ENCODE results near the gene SRSF9. TPM values are rescaled to one million over a fixed set of nuclear protein-coding genes. Genes with fewer than 3 reads are reported as not detected.

Gene SRSF9
- total RNA-seq, 3 donors from 2014 or later (not counting 1 experiment from before 2014, with no cell fraction given), result 175 to 191 (median 179) TPM

- ATAC-seq (no peak), DNase-seq (no peak)
- no peak overlapping the region for H3K4me3 ChIP-seq (ENCODE audit: low read length)
- peak overlapping the region; percentile 93 for H3K27ac ChIP-seq (ENCODE audit: low read length)
- H3K4me3 Mint-ChIP-seq, result peak overlapping the region; percentile 94
- intact Hi-C loops (cut with micrococcal nuclease), result no loop called here
- peak overlapping the region; percentile 90 to 99 for H3K27ac Mint-ChIP-seq
- peaks cover 65 to 69% of the 10 kb centered on the region in 2 donors for H3K4me1 Mint-ChIP-seq
- H3K9me3 Mint-ChIP-seq, result no peaks in the 10 kb centered on the region
- TF ChIP-seq CTCF (IDR thresholded peaks at IDR 0.05), result no peak
- H3K36me3 ChIP-seq (ENCODE audit: control insufficient read depth, insufficient read depth, low read length), result peaks cover 3% of the 10 kb centered on the region
- no peaks in the 10 kb centered on the region for H3K36me3 Mint-ChIP-seq
- H3K9me3 ChIP-seq (ENCODE audit: control insufficient read depth, insufficient read depth, low read length), result no peaks in the 10 kb centered on the region
- H3K4me1 ChIP-seq (ENCODE audit: control insufficient read depth, insufficient read depth, low read length), result peaks cover 70% of the 10 kb centered on the region
- WGBS (ENCODE audit: insufficient coverage), result 73% methylated on average over 1 of the region's 1 CpG
- H3K27me3 ChIP-seq (ENCODE audit: control insufficient read depth, insufficient read depth, low read length), result no peaks in the 10 kb centered on the region
- no peaks in the 10 kb centered on the region for H3K27me3 Mint-ChIP-seq (ENCODE audit: low read depth in 2 of 2)
Measured at GRCh38 chr12:120479458-120479857, 9.9 kb upstream of the SRSF9 start.

GRCh38 chr12:120475643-120476042 is 6.1 kb upstream of the SRSF9 start:
- no peak for ATAC-seq

GRCh38 chr12:120474616-120474960 is 5.0 kb upstream of the SRSF9 start:
- Histone ChIP-seq H3K27ac (ENCODE audit: low read length) (no peak overlapping the region), H3K27me3 (ENCODE audit: control insufficient read depth, insufficient read depth, low read length) (no peaks in the 10 kb centered on the region), H3K36me3 (ENCODE audit: control insufficient read depth, insufficient read depth, low read length) (no peaks in the 10 kb centered on the region), H3K4me1 (ENCODE audit: control insufficient read depth, insufficient read depth, low read length) (peaks cover 55% of the 10 kb centered on the region), H3K4me3 (ENCODE audit: low read length) (no peak overlapping the region), H3K9me3 (ENCODE audit: control insufficient read depth, insufficient read depth, low read length) (no peaks in the 10 kb centered on the region)
- WGBS (ENCODE audit: insufficient coverage), result 40% methylated on average over 2 of the region's 2 CpGs
- intact Hi-C loops (cut with micrococcal nuclease), result no loop called here
- Mint-ChIP-seq H3K4me3 (no peak overlapping the region), H3K27ac (peak overlapping the region; percentile 40 to 47), H3K4me1 (peaks cover 61% of the 10 kb centered on the region in 2 donors), H3K9me3 (no peaks in the 10 kb centered on the region), H3K27me3 (ENCODE audit: low read depth in 2 of 2) (no peaks in the 10 kb centered on the region), H3K36me3 (no peaks in the 10 kb centered on the region)
- no peak for TF ChIP-seq CTCF (IDR thresholded peaks at IDR 0.05)
- ATAC-seq (no peak), DNase-seq (no peak)

More at GRCh38 chr12:120475643-120476042, 6.1 kb upstream of the SRSF9 start:
- H3K27me3 ChIP-seq (ENCODE audit: control insufficient read depth, insufficient read depth, low read length), result no peaks in the 10 kb centered on the region
- H3K4me3 ChIP-seq (ENCODE audit: low read length), result no peak overlapping the region
- no peak for DNase-seq
- H3K4me1 Mint-ChIP-seq, result peaks cover 61 to 64% of the 10 kb centered on the region in 2 donors
- no peaks in the 10 kb centered on the region for H3K36me3 ChIP-seq (ENCODE audit: control insufficient read depth, insufficient read depth, low read length)
- WGBS (ENCODE audit: insufficient coverage), result 100% methylated on average over 1 of the region's 1 CpG
- H3K36me3 Mint-ChIP-seq, result no peaks in the 10 kb centered on the region
- intact Hi-C loops (cut with micrococcal nuclease), result no loop called here
- TF ChIP-seq CTCF (IDR thresholded peaks at IDR 0.05), result no peak
- no peak overlapping the region for H3K27ac ChIP-seq (ENCODE audit: low read length)
- no peaks in the 10 kb centered on the region for H3K9me3 ChIP-seq (ENCODE audit: control insufficient read depth, insufficient read depth, low read length)
- no peaks in the 10 kb centered on the region for H3K27me3 Mint-ChIP-seq (ENCODE audit: low read depth in 2 of 2)
- H3K4me1 ChIP-seq (ENCODE audit: control insufficient read depth, insufficient read depth, low read length), result peaks cover 58% of the 10 kb centered on the region
- no peaks in the 10 kb centered on the region for H3K9me3 Mint-ChIP-seq
- H3K27ac Mint-ChIP-seq, result peak overlapping the region; percentile 47 to 92
- H3K4me3 Mint-ChIP-seq, result peak overlapping the region; percentile 3

Measured in natural killer cell (primary cell).